ENCODE data around the gene PLCB3.

DNA sequence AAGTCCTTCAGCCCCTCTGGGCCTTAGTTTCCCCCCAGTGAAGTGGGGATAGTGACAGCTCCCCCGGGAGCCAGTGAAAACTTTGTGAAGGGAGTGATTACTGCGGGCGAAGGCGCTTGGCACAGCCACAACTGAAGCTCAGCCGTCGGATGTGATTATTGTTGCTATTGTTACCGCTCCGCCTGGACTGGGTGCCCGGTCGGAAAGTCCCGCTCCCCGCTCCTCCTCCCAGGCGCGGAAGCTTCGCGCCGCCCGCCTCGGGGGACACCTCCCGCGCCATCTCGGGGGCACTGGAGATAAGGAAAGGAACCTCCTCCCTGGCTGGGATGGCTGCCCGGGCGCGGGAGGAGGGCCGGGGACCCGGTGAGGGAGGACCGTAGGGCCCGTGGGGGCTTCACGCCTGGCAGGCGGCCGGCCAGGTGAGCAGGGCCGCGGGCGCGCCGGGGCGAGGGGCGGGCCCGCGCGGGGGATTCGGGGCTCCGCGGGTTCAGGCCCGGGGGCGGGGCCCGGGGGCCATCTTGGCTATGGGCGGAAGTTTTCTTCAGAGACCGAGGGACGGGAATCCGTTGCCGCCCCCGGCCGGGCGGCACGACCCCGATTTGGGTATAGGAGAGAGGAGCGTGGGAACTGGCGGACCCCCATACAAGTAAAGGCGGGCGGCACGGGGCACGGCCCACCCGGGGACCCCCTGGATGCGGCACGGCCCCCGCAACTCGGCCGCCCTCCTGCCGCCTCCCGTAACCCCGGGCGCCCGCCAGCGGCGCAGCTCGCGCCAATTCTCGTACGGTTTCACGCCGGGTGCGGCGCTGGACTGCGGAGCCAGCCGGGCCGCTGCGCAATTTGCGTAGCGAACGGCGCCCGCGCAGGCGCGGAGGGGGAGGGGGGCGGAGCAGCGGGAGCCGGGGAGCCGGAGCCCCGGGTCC, 33.9 kb downstream of the PLCB3 start, which contains the start of gene GPR137:
- no peak for TF ChIP-seq EZH2phosphoT487 (IDR thresholded peaks at IDR 0.05; ENCODE audit: low read depth)
- TF ChIP-seq, protein P1, sequence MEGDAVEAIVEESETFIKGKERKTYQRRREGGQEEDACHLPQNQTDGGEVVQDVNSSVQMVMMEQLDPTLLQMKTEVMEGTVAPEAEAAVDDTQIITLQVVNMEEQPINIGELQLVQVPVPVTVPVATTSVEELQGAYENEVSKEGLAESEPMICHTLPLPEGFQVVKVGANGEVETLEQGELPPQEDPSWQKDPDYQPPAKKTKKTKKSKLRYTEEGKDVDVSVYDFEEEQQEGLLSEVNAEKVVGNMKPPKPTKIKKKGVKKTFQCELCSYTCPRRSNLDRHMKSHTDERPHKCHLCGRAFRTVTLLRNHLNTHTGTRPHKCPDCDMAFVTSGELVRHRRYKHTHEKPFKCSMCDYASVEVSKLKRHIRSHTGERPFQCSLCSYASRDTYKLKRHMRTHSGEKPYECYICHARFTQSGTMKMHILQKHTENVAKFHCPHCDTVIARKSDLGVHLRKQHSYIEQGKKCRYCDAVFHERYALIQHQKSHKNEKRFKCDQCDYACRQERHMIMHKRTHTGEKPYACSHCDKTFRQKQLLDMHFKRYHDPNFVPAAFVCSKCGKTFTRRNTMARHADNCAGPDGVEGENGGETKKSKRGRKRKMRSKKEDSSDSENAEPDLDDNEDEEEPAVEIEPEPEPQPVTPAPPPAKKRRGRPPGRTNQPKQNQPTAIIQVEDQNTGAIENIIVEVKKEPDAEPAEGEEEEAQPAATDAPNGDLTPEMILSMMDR (IDR thresholded peaks at IDR 0.05; ENCODE audit: low read depth, low read length): no peak

Measured in OCI-LY3 (cell line).